GM12891 (cell line): ENCODE results near the gene BMP8B.

Experiments used
- POLR2A ChIP-seq: IDR thresholded peaks from 2 replicates; pipeline ENCODE4 v1.6.1; 2011; ENCODE audit warnings: low read depth, low read length, control low read depth
- POLR2AphosphoS5 ChIP-seq: IDR thresholded peaks from 2 replicates; pipeline ENCODE4 v1.6.1; 2011; ENCODE audit warnings: low read depth, low read length, control low read depth
- POU2F2 ChIP-seq: IDR thresholded peaks from 2 replicates; pipeline ENCODE4 v1.6.1; 2011; ENCODE audit warnings: low read depth, mild to moderate bottlenecking, control low read depth, low read length, moderate library complexity
- SPI1 ChIP-seq: IDR thresholded peaks from 2 replicates; pipeline ENCODE4 v1.6.1; 2011; ENCODE audit warnings: low read depth, low read length, control low read depth
- TAF1 ChIP-seq: IDR thresholded peaks from 2 replicates; pipeline ENCODE4 v1.6.1; 2011; ENCODE audit warnings: low read depth, low read length, control low read depth

GRCh38 chr1:39835110-39835509 is 46.4 kb upstream of the BMP8B start:
- TF ChIP-seq POLR2A: no peak
- TF ChIP-seq POLR2AphosphoS5: no peak
- TF ChIP-seq TAF1: no peak
- TF ChIP-seq POU2F2: no peak
- no peak for TF ChIP-seq SPI1
